Kidney (tissue), 14 donors: Measurements from ENCODE around the gene THSD4. TPM values are rescaled to one million over a fixed set of nuclear protein-coding genes. Genes with fewer than 3 reads are reported as not detected.

ENCODE experiments used
- DNase-seq, 5 donors: peaks; one replicate each; pipeline ENCODE4 v3.0.0-alpha.2; 2013 to 2020
- FAIRE-seq: peaks from 2 replicates; lab custom pipeline; 2012; peaks lifted over from hg19 to GRCh38; lab: Jason Lieb, UNC
- H3K27ac ChIP-seq, 2 donors: one replicate each; pipeline ENCODE4 v1.7.0; 2013; ENCODE audit warnings: low read depth in 2 of 2, low read length in 2 of 2, inconsistent platforms in 1 of 2
- H3K27me3 ChIP-seq: one replicate; pipeline ENCODE4 v1.7.1; 2013; ENCODE audit warnings: low read length, inconsistent platforms; ENCODE audit not compliant: control insufficient read depth, insufficient read depth
- H3K36me3 ChIP-seq, 3 donors: one replicate each; pipeline versions ENCODE4 v1.7.0 to v1.7.1; 2013; ENCODE audit warnings: low read length in 3 of 3, control low read depth in 1 of 3, inconsistent platforms in 1 of 3; ENCODE audit not compliant: insufficient read depth in 3 of 3, control insufficient read depth in 2 of 3
- H3K4me1 ChIP-seq, 3 donors: one replicate each; pipeline versions ENCODE4 v1.7.0 to v1.7.1; 2013; ENCODE audit warnings: low read length in 3 of 3, inconsistent platforms in 1 of 3, low read depth in 1 of 3; ENCODE audit not compliant: control insufficient read depth in 2 of 3, insufficient read depth in 2 of 3
- H3K4me3 ChIP-seq, 3 donors: one replicate each; pipeline versions ENCODE4 v1.7.0 to v1.8.1; 2013; ENCODE audit warnings: low read length in 3 of 3, control low read depth in 1 of 3, inconsistent platforms in 1 of 3
- H3K9ac ChIP-seq, 3 donors: one replicate each; pipeline versions ENCODE4 v1.7.0 to v1.7.1; 2013; ENCODE audit warnings: low read length in 3 of 3, control low read depth in 1 of 3, inconsistent platforms in 1 of 3
- H3K9me3 ChIP-seq, 3 donors: one replicate each; pipeline versions ENCODE4 v1.7.0 to v1.7.1; 2013; ENCODE audit warnings: low read length in 3 of 3, control low read depth in 1 of 3, inconsistent platforms in 1 of 3; ENCODE audit not compliant: control insufficient read depth in 2 of 3, insufficient read depth in 1 of 3
- CTCF ChIP-seq: IDR thresholded peaks from 3 replicates; pipeline ENCODE4 v1.5.1; 2012; ENCODE audit warnings: mild to moderate bottlenecking, moderate library complexity, borderline replicate concordance; ENCODE audit not compliant: insufficient read depth; ENCODE audit errors: extremely low read depth
- intact Hi-C: fragments of 100-400 bp; cut with DNase I; formaldehyde crosslinking; loops from one replicate; pipeline ENCODE4 v1.11.1; 2022
- polyA plus RNA-seq: library from polyadenylated mRNA; stranded (reverse); fragments of 350-450 nt; fragmentation: Illumina TruSeq; extraction: RNeasy Lipid Tissue Mini Kit (QIAGEN cat#74804); gene quantifications from one replicate; pipeline ENCODE4 v1.2.3, GENCODE V29; 2014; ENCODE audit warnings: low read depth, low replicate concordance; ENCODE audit not compliant: insufficient read depth
- total RNA-seq: library from RNA; stranded (reverse); fragmentation: NEBNext Ultra II Directional; extraction: Animal tissue kit (Norgen Biotek cat#: 25700); gene quantifications from one replicate; pipeline ENCODE4 v1.2.1, GENCODE V29; 2021
- donor health status: control.
- donor health status: control.
- donor health status: control.
- donor health status: control.
- donor health status: control.
- donor health status: DM: yes; HTN: yes; CAD: no.
- donor health status: Normal renal cell carcinoma (clear cell type).

Gene THSD4
- total and polyA plus RNA-seq, 2 donors from 2014 or later: 9.4 to 36.3 TPM

- no peak overlapping the region for H3K4me3 ChIP-seq
- no peak overlapping the region for H3K27ac ChIP-seq
- intact Hi-C loops: no loop called here
- no peak overlapping the region for H3K9ac ChIP-seq
- H3K9me3 ChIP-seq: peaks cover 0 to 5% (median 0%) of the 10 kb centered on the region in 3 donors
- DNase-seq: no peak
- no peak for FAIRE-seq
- TF ChIP-seq CTCF: no peak
- no peaks in the 10 kb centered on the region for H3K36me3 ChIP-seq
- no peaks in the 10 kb centered on the region for H3K27me3 ChIP-seq
- no peaks in the 10 kb centered on the region for H3K4me1 ChIP-seq
These were observed 492.1 kb downstream of the THSD4 start for GRCh38 chr15:71607383-71607782.

- no peak overlapping the region for H3K9ac ChIP-seq
- no peaks in the 10 kb centered on the region for H3K9me3 ChIP-seq
- FAIRE-seq (no peak), DNase-seq (no peak)
- intact Hi-C loops: no loop called here
- no peaks in the 10 kb centered on the region for H3K27me3 ChIP-seq
- H3K4me1 ChIP-seq: no peaks in the 10 kb centered on the region
- H3K4me3 ChIP-seq: no peak overlapping the region
- H3K36me3 ChIP-seq: no peaks in the 10 kb centered on the region
- TF ChIP-seq CTCF: no peak
- no peak overlapping the region for H3K27ac ChIP-seq
These were observed 495.7 kb downstream of the THSD4 start for GRCh38 chr15:71610728-71611552.

GRCh38 chr15:71611553-71612396 lies 496.5 kb downstream of the THSD4 start:
- no peak for TF ChIP-seq CTCF
- H3K9ac ChIP-seq: no peak overlapping the region
- no peaks in the 10 kb centered on the region for H3K36me3 ChIP-seq
- intact Hi-C loops: no loop called here
- H3K27ac ChIP-seq: no peak overlapping the region
- DNase-seq (no peak), FAIRE-seq (no peak)
- no peaks in the 10 kb centered on the region for H3K27me3 ChIP-seq
- H3K9me3 ChIP-seq: no peaks in the 10 kb centered on the region
- H3K4me1 ChIP-seq: no peaks in the 10 kb centered on the region
- H3K4me3 ChIP-seq: no peak overlapping the region
